Kidney epithelial cell (primary cell): Measurements from ENCODE around the gene KRTAP10-5. TPM values are rescaled to one million over a fixed set of nuclear protein-coding genes. Genes with fewer than 3 reads are reported as not detected.

Experiments
- DNase-seq: peaks from one replicate; pipeline ENCODE4 v3.0.0-alpha.2; 2010; ENCODE audit warnings: low read depth
- H3K27me3 ChIP-seq: 2 replicates; pipeline ENCODE4 v1.6.0; 2011; ENCODE audit warnings: low read length; ENCODE audit not compliant: control insufficient read depth, insufficient read depth
- H3K36me3 ChIP-seq: 2 replicates; pipeline ENCODE4 v1.5.1; 2011; ENCODE audit warnings: low read length; ENCODE audit not compliant: control insufficient read depth, insufficient read depth
- H3K4me3 ChIP-seq: 2 replicates; pipeline ENCODE4 v1.5.1; 2011; ENCODE audit warnings: low read depth, mild to moderate bottlenecking, control low read depth, low read length
- CTCF ChIP-seq: IDR thresholded peaks from 2 replicates; pipeline ENCODE4 v1.5.1; 2011; ENCODE audit warnings: mild to moderate bottlenecking, moderate library complexity, low read length, control low read depth, inconsistent platforms; ENCODE audit not compliant: insufficient read depth, poor library complexity, severe bottlenecking
- total RNA-seq: library from RNA; depleted of rRNA; stranded (reverse); fragments of >200 nt; gene quantifications from 2 replicates; pipeline ENCODE4 v1.2.3, GENCODE V29; 2015

KRTAP10-5 gene
- total RNA-seq, 1 donor from 2014 or later, result not detected

DNA sequence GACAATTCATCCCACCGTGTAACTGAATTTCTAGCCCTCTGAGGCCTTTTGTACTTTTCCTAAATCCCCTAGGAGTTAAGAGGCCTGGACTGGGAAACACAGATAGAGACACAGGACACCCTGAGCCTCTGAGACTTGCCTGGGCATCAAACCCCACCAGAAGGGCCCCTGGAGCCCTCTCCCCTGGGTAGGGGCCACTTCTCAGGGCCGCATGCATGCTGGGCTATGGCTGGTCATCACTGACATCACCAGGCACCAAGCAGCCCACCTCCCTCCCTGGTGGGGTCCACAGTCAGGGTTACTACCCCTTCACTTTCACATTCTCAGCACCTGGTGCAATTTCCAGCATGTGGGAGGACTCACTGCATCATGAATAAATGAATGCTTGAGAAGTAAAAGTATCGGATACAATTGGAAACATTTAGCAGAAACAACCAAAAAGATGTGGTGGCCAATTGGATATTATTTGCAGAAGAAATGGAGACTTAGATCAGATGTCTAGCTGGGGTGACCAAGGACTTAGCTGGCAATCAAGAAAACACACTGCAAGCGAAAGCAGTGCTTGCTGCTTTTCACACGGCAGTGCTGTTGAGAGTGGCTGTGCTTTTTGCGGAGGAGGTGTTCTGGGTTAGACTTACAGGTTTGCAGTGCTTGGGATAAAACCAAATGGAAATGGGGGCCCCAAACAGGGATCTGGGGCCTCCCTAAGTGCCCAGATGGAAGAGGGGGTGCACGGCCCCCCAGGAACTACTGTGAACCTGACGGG, 19.0 kb upstream of the KRTAP10-5 start:
- Histone ChIP-seq H3K27me3 (no peaks in the 10 kb centered on the region), H3K4me3 (no peak overlapping the region), H3K36me3 (no peaks in the 10 kb centered on the region)
- DNase-seq, result no peak
- no peak for TF ChIP-seq CTCF

DNA sequence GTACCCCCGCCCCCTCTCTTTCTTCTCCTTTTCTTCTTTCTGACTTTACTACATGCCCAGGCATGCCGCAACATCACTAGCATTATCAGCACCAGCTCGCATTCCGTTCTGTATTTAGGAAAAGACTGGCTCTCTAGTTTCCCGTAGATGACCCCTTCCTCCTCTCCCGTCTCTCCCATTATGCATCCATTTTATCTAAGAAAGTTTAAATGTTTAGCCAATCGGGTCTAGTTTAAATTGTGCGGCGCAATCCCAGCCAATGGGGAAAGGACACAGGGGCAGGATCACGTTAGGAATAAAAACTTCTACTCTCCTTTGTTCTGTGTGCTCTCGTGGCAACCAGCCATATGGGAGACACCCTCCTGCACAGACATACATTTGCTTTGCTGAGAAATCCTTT, 17.7 kb upstream of the KRTAP10-5 start:
- no peak for TF ChIP-seq CTCF
- no peaks in the 10 kb centered on the region for H3K36me3 ChIP-seq
- H3K27me3 ChIP-seq, result peaks cover 6% of the 10 kb centered on the region
- H3K4me3 ChIP-seq, result no peak overlapping the region
- DNase-seq, result no peak

DNA sequence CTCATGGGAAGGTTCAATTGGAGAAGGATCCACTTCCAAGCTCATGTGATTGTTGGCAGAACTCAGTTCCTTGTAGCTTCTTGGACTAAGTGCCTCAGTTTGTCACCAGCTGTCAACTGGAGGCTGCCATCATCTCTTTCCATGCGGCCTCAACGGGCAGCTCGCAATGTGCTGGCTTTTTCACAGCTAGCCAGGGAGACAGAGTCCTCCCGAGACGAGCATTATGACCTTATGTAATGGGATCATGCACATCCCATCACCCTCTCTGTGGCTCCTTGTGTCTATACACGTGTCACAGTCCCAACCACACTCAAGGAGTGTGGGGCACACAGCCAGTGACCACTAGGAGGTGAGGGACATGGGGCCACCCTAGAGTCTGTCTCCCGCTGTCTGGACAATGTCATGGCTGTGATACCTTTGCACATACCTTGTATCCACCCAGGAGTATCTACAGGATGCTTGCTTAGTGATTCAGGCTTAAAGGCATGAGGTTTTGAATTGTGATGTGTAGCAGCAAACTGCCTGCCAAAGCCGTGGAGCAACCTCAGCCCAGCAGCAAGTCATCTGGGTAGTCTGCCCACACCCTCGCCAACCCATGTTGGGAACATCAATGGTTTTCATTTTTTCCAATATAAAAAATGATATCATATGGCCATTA, 15.8 kb upstream of the KRTAP10-5 start:
- peak; percentile 4 for TF ChIP-seq CTCF
- H3K27me3 ChIP-seq, result peaks cover 14% of the 10 kb centered on the region
- no peaks in the 10 kb centered on the region for H3K36me3 ChIP-seq
- H3K4me3 ChIP-seq, result no peak overlapping the region
- peak; percentile 43 for DNase-seq

DNA sequence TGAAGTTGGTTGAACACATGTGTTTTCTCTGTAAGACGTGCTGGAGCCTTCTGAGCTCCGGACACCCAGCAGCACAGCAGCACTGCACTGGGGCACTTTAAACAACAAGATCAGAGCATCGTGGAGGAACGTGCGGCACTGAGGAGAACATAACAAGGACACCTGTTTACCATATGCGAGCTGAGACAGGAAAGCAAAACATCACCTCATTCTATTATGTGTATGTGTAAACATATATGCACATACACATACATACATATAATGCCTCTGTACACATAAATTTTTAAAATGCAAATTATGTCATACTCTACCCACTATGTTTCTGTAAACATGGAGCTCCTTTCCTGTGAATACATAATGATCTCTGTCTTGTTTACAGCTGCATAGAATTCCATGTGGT, 15.1 kb upstream of the KRTAP10-5 start:
- Histone ChIP-seq H3K27me3 (peaks cover 14% of the 10 kb centered on the region), H3K4me3 (no peak overlapping the region), H3K36me3 (no peaks in the 10 kb centered on the region)
- TF ChIP-seq CTCF, result no peak
- DNase-seq, result no peak

DNA sequence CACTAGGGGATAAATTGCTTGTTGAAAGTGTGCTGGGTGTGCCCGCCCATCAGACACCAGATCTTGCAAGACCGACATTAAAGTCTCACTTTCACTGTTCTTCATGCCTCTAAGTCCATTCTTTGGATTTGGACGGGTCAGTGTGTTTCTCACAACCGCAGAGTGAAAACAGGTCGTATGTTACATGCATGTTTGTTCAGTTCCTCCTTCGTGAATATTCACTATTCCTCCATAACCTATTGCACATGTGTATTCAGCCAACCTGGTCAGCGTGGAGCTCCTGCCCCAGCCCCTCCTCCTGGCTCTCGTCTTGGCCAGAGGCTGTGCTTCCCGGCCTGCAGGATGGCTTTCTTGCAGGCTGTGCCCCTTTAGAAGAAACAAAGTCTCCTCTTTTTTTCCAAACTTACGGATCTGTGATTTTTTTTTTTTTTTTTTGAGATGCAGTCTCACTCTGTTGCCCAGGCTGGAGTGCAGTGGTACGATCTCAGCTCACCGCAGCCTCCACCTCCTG, 14.1 kb upstream of the KRTAP10-5 start:
- H3K27me3 ChIP-seq, result peaks cover 14% of the 10 kb centered on the region
- TF ChIP-seq CTCF, result no peak
- H3K36me3 ChIP-seq, result no peaks in the 10 kb centered on the region
- DNase-seq, result no peak
- H3K4me3 ChIP-seq, result no peak overlapping the region
